SHP77 (cell line): ENCODE measurements around the gene RGS19.

Experiments used
- DNase-seq, 2 experiments: peaks; one replicate each; lab custom pipeline; 2025; lab: John Stamatoyannopoulos, UW

The RGS19 gene

GRCh38 chr20:64035066-64035932 is 44.0 kb downstream of the RGS19 start:
- no peak for DNase-seq

DNA sequence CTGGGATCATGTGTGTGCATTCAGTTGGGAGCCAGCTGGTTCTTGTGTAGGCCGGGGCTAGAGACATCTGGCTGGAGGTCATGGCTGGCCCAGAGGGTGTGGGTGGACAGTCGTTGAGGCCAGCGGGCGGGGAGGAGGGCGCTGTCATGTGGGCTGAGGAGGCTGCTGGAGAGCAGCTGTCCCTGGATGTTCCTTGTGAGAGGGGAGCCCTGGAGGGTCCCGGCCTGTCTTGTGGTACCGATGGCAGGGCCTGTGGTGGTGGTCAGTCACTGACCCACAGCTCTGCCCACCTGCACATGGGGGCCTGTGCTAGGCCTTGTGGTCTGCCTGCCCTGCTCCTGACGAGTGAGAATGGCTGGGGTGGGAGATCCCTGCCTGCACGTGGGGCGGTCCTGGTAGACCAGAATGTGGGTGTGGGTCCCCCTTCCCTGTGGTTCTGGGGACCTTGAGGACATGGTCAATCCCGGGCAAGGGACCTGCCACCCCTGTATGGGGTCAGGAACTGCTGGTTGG is 45.3 kb downstream of the RGS19 start:
- no peak for DNase-seq

DNA sequence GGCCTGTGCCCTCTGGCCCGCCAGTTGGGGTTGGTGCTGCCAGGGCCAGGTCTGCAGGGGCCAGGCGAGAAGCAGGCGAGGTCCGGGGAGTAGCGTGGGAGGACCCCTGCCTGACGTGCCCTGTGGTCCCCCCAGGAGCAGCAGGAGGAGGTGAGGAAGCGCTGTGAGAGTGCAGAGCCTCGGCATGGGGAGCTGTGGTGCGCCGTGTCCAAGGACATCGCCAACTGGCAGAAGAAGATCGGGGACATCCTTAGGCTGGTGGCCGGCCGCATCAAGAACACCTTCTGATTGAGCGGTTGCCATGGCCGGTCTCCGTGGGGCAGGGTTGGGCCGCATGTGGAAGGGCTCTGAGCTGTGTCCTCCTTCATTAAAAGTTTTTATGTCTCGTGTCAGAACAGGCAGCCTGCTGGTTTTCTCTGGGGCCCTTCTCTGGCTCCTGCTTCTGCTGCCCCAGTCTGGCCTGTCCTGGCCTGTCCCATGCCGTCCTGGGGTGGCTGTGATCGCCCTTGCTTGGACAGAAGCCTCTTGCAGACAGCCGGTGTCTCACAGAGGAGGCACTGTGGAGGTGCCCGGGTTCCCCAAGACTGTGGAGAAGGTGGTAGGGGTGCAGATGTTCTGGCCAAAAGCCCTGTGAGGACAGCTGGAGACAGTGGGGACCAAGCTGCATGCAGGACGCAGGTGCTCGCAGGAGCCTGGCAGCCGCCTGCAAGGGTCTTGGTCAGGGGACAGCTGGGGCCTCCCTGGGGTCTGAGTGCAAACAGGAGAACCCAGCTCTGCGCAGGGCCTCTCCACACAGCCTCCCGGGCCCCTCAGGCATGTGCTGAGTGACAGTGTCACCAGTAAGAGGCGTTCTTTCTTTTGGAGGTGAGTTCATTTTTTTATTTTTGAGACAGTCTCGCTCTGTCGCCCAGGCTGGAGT is 46.4 kb downstream of the RGS19 start:
- no peak for DNase-seq

- no peak for DNase-seq
Observed at GRCh38 chr20:64031822-64032314, 47.5 kb downstream of the RGS19 start.

GRCh38 chr20:64030371-64031134 is 48.8 kb downstream of the RGS19 start:
- no peak for DNase-seq

- DNase-seq: no peak
Observed at GRCh38 chr20:64029293-64030117, 49.8 kb downstream of the RGS19 start.

- no peak for DNase-seq
Observed at GRCh38 chr20:64027981-64028685, 51.2 kb downstream of the RGS19 start.

- DNase-seq: no peak
Observed at GRCh38 chr20:64025826-64026412, 53.4 kb downstream of the RGS19 start.

DNA sequence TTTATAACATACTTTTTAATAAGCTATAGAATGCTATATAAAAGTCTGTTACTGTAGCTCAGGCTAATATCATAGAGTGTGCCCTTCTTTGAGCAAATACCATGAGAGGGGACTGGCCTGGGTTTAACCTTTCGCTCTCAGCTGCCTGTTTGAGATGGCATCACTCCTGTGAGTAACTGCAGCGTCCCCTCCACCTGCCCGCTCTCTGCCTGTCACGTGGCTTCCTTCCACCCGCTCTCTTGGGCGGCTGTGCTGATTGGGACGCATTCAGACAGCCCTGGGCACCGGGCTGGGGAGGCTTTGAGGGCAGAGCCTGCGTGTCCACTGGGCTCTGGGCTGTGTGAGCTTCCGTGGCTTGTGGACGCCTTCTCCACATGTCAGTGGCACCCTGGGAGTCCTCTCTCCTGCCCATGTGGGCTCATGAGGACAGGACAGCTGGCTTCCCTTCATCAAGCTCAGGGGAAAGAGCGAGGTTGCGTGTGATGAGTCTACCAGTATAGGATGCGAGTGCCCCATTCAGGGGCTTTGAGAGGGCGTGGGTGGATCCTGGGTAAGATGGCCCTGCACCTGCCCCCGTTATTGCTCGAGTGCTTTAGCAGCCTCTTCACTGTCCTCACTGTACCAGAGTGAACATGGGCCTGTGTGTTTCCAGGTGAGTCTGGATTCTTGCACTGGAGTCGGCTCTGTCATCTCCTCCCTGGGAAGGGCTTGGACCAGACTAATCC is 54.1 kb downstream of the RGS19 start:
- no peak for DNase-seq

GRCh38 chr20:64024141-64024990 is 55.0 kb downstream of the RGS19 start:
- no peak for DNase-seq

GRCh38 chr20:64023361-64024140 is 55.8 kb downstream of the RGS19 start:
- DNase-seq: no peak
